K562 (cell line): ENCODE measurements around the gene ALKBH4. TPM values are rescaled to one million over a fixed set of nuclear protein-coding genes. Genes with fewer than 3 reads are reported as not detected.

Experiments used
- ATAC-seq: fragments of 200-7000 bp; cut with Tn5 transposase; 3 replicates; pipeline ENCODE4 v1.9.1; 2020; ENCODE audit warnings: moderate library complexity
- BruUV-seq: library from RNA; stranded (reverse); fragments of 400-500 nt; replicated peaks from 2 replicates; lab custom pipeline; 2021; lab: Mats Ljungman, UMichigan
- CTCF ChIA-PET: fragments of 300-600 bp; formaldehyde crosslinking; extraction: SDS; loops from one replicate; lab custom pipeline; 2021; ENCODE audit warnings: low intra/inter-chr PET ratio; lab: Yijun Ruan, JAX
- POLR2A ChIA-PET: fragments of 300-600, 350-650 bp; sonication (Branson Sonifier 250); formaldehyde crosslinking; extraction: SDS; loops from one replicate; lab custom pipeline; 2021; ENCODE audit warnings: antibody characterized with exemption, inconsistent platforms; lab: Yijun Ruan, JAX
- DNase-seq, 4 experiments: peaks; one replicate each; pipeline versions ENCODE4 v3.0.0 to v3.0.0-alpha.2; 2011 to 2018; ENCODE audit warnings: low spot score in 3 of 4, mixed read lengths in 3 of 4; ENCODE audit errors: extremely low read depth in 1 of 4
- FAIRE-seq: peaks from 2 replicates; lab custom pipeline; 2011; peaks lifted over from hg19 to GRCh38; lab: Jason Lieb, UNC
- H2AFZ ChIP-seq: 2 replicates; pipeline ENCODE4 v1.6.0; 2011; ENCODE audit warnings: low read depth, low read length, control low read depth, inconsistent platforms
- H3K27ac ChIP-seq: fragments of 200-600 bp; 3 replicates; pipeline ENCODE4 v1.8.0; 2011; ENCODE audit warnings: low read depth, mild to moderate bottlenecking, control low read depth, inconsistent platforms, low read length, moderate library complexity, mixed read lengths; ENCODE audit errors: extremely low read depth
- H3K27me3 ChIP-seq, 2 experiments: fragments of 300-600 bp in 1 of 2; 2 replicates in 1 of 2; 3 replicates in 1 of 2; pipeline versions ENCODE4 v1.6.0 to v1.8.0; 2011; ENCODE audit warnings: inconsistent platforms in 2 of 2, low read length in 2 of 2, mild to moderate bottlenecking in 1 of 2, mixed read lengths in 1 of 2, moderate library complexity in 1 of 2; ENCODE audit not compliant: control insufficient read depth in 2 of 2, insufficient read depth in 2 of 2
- H3K36me3 ChIP-seq: fragments of 300-600 bp; 3 replicates; pipeline ENCODE4 v1.8.0; 2011; ENCODE audit warnings: mild to moderate bottlenecking, low read length, inconsistent platforms; ENCODE audit not compliant: control insufficient read depth, insufficient read depth
- H3K4me1 ChIP-seq, 2 experiments: fragments of 200-600 bp in 1 of 2; replicated peaks in 1 of 2; 2 replicates in 1 of 2; 3 replicates in 1 of 2; pipeline versions ENCODE4 v1.5.1 to v1.8.0; 2011; ENCODE audit warnings: inconsistent platforms in 2 of 2, low read length in 2 of 2, mild to moderate bottlenecking in 1 of 2, mixed read lengths in 1 of 2, moderate library complexity in 1 of 2; ENCODE audit not compliant: control insufficient read depth in 2 of 2, insufficient read depth in 2 of 2
- H3K4me2 ChIP-seq: 2 replicates; pipeline ENCODE4 v1.6.1; 2011; ENCODE audit warnings: low read length, control low read depth, inconsistent platforms, mixed read lengths; ENCODE audit not compliant: insufficient read depth
- H3K4me3 ChIP-seq: fragments of 200-600 bp; sonication (generic), shearing (Covaris generic); 2 replicates; pipeline ENCODE4 v1.5.1; 2016; ENCODE audit warnings: control low read depth, inconsistent platforms
- H3K79me2 ChIP-seq: fragments of 200-600 bp; 3 replicates; pipeline ENCODE4 v1.8.0; 2011; ENCODE audit warnings: low read length, inconsistent platforms; ENCODE audit not compliant: control insufficient read depth, insufficient read depth
- H3K9ac ChIP-seq, 2 experiments: 2 replicates each; pipeline versions ENCODE4 v1.6.0 to v1.6.1; 2011; ENCODE audit warnings: low read depth in 2 of 2, low read length in 2 of 2, control low read depth in 1 of 2, inconsistent platforms in 1 of 2, mild to moderate bottlenecking in 1 of 2, mixed read lengths in 1 of 2; ENCODE audit not compliant: insufficient read depth in 1 of 2
- H3K9me1 ChIP-seq: one replicate; pipeline ENCODE4 v1.6.0; 2011; ENCODE audit warnings: inconsistent platforms, mild to moderate bottlenecking, low read length, moderate library complexity; ENCODE audit not compliant: control insufficient read depth, insufficient read depth
- H3K9me3 ChIP-seq: replicated peaks from 2 replicates; pipeline ENCODE4 v1.5.1; 2011; ENCODE audit warnings: low read depth, low read length, inconsistent platforms; ENCODE audit not compliant: control insufficient read depth, insufficient read depth
- H4K20me1 ChIP-seq: replicated peaks from 2 replicates; pipeline ENCODE4 v1.6.1; 2011; ENCODE audit warnings: low read length, inconsistent platforms, mixed read lengths; ENCODE audit not compliant: control insufficient read depth, insufficient read depth
- POLR2AphosphoS2 ChIP-seq: IDR thresholded peaks from 2 replicates; pipeline ENCODE4 v1.6.1; 2012; ENCODE audit warnings: low read length, improper control_type of control experiment
- POLR2G ChIP-seq: fragments of 200-400 bp; formaldehyde crosslinking; IDR thresholded peaks from 2 replicates; pipeline ENCODE4 v1.6.1; 2017; ENCODE audit warnings: low read depth, mild to moderate bottlenecking, antibody characterized with exemption, low read length, moderate library complexity
- ZFP1 ChIP-seq: fragments of 450-650 bp; formaldehyde crosslinking; IDR thresholded peaks from 2 replicates; pipeline ENCODE4 v1.4.0; 2020; ENCODE audit warnings: mild to moderate bottlenecking, mixed read lengths
- WGBS: fragments of 100-300 bp; shearing (Covaris generic); methylation state at CpG from one replicate; pipeline ENCODE4 v1.1.6; 2016; ENCODE audit warnings: low coverage, mixed read lengths; ENCODE audit not compliant: insufficient coverage; ENCODE audit errors: missing lambda C conversion rate; 5-methylcytosine and 5-hydroxymethylcytosine counted together
- in situ Hi-C: fragments of 300-500 bp; cut with MboI; formaldehyde crosslinking; loops from 4 replicates; pipeline ENCODE4 v1.15.0; 2018; ENCODE audit warnings: inconsistent platforms, mixed read lengths
- intact Hi-C: fragments of 100-400 bp; cut with micrococcal nuclease; formaldehyde crosslinking; loops from 2 replicates; pipeline ENCODE4 v1.14.2; 2022
- polyA plus RNA-seq, 8 experiments: library from polyadenylated mRNA; depleted of rRNA in 4 of 8; stranded (reverse) in 5 of 8; unstranded in 3 of 8; fragments of >200 nt; fragmentation: Nextera tagmentation in 2 of 8; fragmentation: Illumina TruSeq in 1 of 8; extraction: Ambion mirVana in 2 of 8; extraction: Trizol in 1 of 8; gene quantifications; 2 replicates each; pipeline versions ENCODE4 v1.2.1 to v1.2.3, GENCODE V29; 2011 to 2014; ENCODE audit warnings: inconsistent platforms in 1 of 8, missing spikeins in 1 of 8
- total RNA-seq, 7 experiments: library from RNA; depleted of rRNA in 6 of 7; stranded (reverse); fragments of >200 nt in 6 of 7; fragmentation: Illumina TruSeq in 2 of 7; extraction: Trizol in 2 of 7; gene quantifications; 2 replicates each; pipeline versions ENCODE4 v1.2.1 to v1.2.3, GENCODE V29; 2011 to 2021; ENCODE audit warnings: low replicate concordance in 1 of 7
- TF ChIP-seq, protein P1 (sequence below): fragments of 450-650 bp; IDR thresholded peaks from 2 replicates; pipeline ENCODE4 v1.6.1; 2018; ENCODE audit not compliant: partially characterized antibody
- TF ChIP-seq, protein P2 (sequence below): fragments of 250-450 bp; sonication (Bioruptor Pico); IDR thresholded peaks from 2 replicates; pipeline ENCODE4 v1.9.0; 2021; ENCODE audit warnings: mild to moderate bottlenecking, inconsistent platforms

Gene ALKBH4
- total and polyA plus RNA-seq, 9 of the 15 experiments (the other 6 are each of a cell fraction or from before 2014, with no cell fraction given), result 4.6 to 21.4 (median 11.8) TPM

DNA sequence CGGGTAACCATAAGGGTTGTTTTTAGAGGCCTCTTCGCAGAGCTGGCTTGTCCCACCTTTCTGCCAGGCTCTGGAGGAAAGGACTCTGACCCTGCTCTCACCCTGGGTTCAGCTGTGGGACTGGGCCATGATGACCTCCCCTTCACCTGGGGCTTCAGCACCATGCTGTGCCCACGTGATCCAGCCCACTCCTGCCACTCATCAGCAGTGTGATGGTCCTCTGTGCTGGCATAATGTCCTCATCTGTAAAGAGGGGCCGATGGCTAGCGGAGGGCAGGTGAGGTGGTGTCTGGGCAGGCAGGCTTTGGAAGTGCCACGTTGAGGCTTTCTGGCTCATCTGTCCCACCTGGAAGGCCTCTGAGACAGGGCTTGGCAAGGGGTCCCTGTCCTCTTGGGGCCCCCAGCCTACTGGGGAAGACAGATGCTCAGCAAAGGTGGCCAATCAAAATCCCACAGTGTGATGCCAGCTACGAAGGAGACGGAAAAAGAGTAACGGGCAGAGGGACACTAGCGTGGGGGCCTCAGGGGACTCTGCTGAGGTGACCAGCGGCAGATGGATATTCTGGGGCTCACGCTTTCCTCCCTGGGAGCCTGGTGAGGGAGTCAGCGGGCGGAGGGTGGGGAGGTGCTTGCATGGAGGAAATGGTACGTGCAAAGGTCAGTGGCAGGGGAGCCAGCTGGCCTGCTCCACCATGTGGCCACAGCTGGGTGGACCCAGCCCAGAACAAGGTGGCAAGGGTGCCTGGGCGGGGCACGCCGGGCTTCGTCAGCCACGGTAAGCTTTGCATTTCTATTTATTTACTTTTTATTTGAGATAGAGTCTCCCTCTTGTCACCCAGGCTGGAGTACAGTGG lies 5.5 kb upstream of the ALKBH4 start:
- ATAC-seq (no peak), FAIRE-seq (no peak), DNase-seq (no peak)
- ChIA-PET CTCF (no interaction called here), POLR2A (interaction anchor here (0.6 to 1.4 kb wide), 3 partner anchors 8 to 84 kb away, joined by 3 read pairs; no protein-coding TSS in a partner anchor)
- H3K36me3 ChIP-seq, result peaks cover 72% of the 10 kb centered on the region; the same call in 2 of the 3 replicates
- BruUV-seq, result no TSS peak
- no peak overlapping the region for H3K27ac ChIP-seq
- no peak overlapping the region for H3K4me2 ChIP-seq
- TF ChIP-seq POLR2AphosphoS2, result peak; percentile 58; the same call in 1 of the 2 replicates
- TF ChIP-seq, protein P1, sequence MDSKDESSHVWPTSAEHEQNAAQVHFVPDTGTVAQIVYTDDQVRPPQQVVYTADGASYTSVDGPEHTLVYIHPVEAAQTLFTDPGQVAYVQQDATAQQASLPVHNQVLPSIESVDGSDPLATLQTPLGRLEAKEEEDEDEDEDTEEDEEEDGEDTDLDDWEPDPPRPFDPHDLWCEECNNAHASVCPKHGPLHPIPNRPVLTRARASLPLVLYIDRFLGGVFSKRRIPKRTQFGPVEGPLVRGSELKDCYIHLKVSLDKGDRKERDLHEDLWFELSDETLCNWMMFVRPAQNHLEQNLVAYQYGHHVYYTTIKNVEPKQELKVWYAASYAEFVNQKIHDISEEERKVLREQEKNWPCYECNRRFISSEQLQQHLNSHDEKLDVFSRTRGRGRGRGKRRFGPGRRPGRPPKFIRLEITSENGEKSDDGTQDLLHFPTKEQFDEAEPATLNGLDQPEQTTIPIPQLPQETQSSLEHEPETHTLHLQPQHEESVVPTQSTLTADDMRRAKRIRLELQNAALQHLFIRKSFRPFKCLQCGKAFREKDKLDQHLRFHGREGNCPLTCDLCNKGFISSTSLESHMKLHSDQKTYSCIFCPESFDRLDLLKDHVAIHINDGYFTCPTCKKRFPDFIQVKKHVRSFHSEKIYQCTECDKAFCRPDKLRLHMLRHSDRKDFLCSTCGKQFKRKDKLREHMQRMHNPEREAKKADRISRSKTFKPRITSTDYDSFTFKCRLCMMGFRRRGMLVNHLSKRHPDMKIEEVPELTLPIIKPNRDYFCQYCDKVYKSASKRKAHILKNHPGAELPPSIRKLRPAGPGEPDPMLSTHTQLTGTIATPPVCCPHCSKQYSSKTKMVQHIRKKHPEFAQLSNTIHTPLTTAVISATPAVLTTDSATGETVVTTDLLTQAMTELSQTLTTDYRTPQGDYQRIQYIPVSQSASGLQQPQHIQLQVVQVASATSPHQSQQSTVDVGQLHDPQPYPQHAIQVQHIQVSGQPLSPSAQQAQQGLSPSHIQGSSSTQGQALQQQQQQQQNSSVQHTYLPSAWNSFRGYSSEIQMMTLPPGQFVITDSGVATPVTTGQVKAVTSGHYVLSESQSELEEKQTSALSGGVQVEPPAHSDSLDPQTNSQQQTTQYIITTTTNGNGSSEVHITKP, result peak; percentile 45
- TF ChIP-seq, protein P2, sequence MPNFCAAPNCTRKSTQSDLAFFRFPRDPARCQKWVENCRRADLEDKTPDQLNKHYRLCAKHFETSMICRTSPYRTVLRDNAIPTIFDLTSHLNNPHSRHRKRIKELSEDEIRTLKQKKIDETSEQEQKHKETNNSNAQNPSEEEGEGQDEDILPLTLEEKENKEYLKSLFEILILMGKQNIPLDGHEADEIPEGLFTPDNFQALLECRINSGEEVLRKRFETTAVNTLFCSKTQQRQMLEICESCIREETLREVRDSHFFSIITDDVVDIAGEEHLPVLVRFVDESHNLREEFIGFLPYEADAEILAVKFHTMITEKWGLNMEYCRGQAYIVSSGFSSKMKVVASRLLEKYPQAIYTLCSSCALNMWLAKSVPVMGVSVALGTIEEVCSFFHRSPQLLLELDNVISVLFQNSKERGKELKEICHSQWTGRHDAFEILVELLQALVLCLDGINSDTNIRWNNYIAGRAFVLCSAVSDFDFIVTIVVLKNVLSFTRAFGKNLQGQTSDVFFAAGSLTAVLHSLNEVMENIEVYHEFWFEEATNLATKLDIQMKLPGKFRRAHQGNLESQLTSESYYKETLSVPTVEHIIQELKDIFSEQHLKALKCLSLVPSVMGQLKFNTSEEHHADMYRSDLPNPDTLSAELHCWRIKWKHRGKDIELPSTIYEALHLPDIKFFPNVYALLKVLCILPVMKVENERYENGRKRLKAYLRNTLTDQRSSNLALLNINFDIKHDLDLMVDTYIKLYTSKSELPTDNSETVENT (CRISPR knock-in tag), result 0 out of 2 replicates have a peak, but pooled peaks have one; percentile 26
- TF ChIP-seq POLR2G, result peak; percentile 67
- no peak for TF ChIP-seq ZFP1
- in situ Hi-C loops, result loop anchor here (25.0 kb wide), 2 partner anchors 92 to 192 kb away; partner anchors contain the start of genes POLR2J2, POLR2J3, SPDYE2 and SPDYE2B
- H3K27me3 ChIP-seq, result no peaks in the 10 kb centered on the region
- peaks cover 10% of the 10 kb centered on the region for H3K79me2 ChIP-seq
- intact Hi-C loops, result no loop called here
- no peaks in the 10 kb centered on the region for H3K9me3 ChIP-seq
- H3K9ac ChIP-seq, result no peak overlapping the region; a peak in 1 of 4 replicates
- no peak overlapping the region for H2AFZ ChIP-seq
- H3K4me3 ChIP-seq, result no peak overlapping the region
- H3K4me1 ChIP-seq, result peaks cover 8 to 62% of the 10 kb centered on the region in 2 experiments; a peak in 3 of 5 replicates
- H3K9me1 ChIP-seq, result peaks cover 5% of the 10 kb centered on the region
- 77% methylated on average over 20 of the region's 20 CpGs for WGBS
- peaks cover 3% of the 10 kb centered on the region; the same call in 1 of the 2 replicates for H4K20me1 ChIP-seq
